DMS79 (cell line): ENCODE results near the gene MUC15.

Experiments
- DNase-seq: peaks from one replicate; lab custom pipeline; 2025; lab: John Stamatoyannopoulos, UW

MUC15 gene

GRCh38 chr11:26575946-26576345 is 3.9 kb upstream of the MUC15 start:
- DNase-seq, result no peak

- no peak for DNase-seq
Observed at GRCh38 chr11:26573896-26574295, 1.8 kb upstream of the MUC15 start.

- DNase-seq, result peak; percentile 72
Observed at GRCh38 chr11:26572770-26573402, 823 bp upstream of the MUC15 start.

- no peak for DNase-seq
Observed at GRCh38 chr11:26569646-26570045, 2.4 kb downstream of the MUC15 start.

- DNase-seq, result no peak
Observed at GRCh38 chr11:26558190-26558589, 13.9 kb downstream of the MUC15 start.

GRCh38 chr11:26557666-26558065 is 14.4 kb downstream of the MUC15 start:
- no peak for DNase-seq

- no peak for DNase-seq
Observed at GRCh38 chr11:26556582-26556981, 15.5 kb downstream of the MUC15 start.

GRCh38 chr11:26554455-26554854 is 17.6 kb downstream of the MUC15 start:
- DNase-seq, result no peak

- peak; percentile 13 for DNase-seq
Observed at GRCh38 chr11:26553182-26553581, 18.9 kb downstream of the MUC15 start.

GRCh38 chr11:26551186-26551801 is 20.8 kb downstream of the MUC15 start:
- DNase-seq, result no peak

- DNase-seq, result no peak
Observed at GRCh38 chr11:26550022-26550421, 22.0 kb downstream of the MUC15 start.

- DNase-seq, result no peak
Observed at GRCh38 chr11:26549176-26549575, 22.9 kb downstream of the MUC15 start.

- no peak for DNase-seq
Observed at GRCh38 chr11:26541870-26542269, 30.2 kb downstream of the MUC15 start.

GRCh38 chr11:26539517-26539916 is 32.5 kb downstream of the MUC15 start:
- DNase-seq, result no peak

GRCh38 chr11:26537341-26537740 is 34.7 kb downstream of the MUC15 start:
- no peak for DNase-seq

GRCh38 chr11:26527685-26528084 is 44.4 kb downstream of the MUC15 start:
- DNase-seq, result no peak

- DNase-seq, result no peak
Observed at GRCh38 chr11:26522912-26523610, 49.0 kb downstream of the MUC15 start.

- DNase-seq, result no peak
Observed at GRCh38 chr11:26519469-26519868, 52.6 kb downstream of the MUC15 start.

GRCh38 chr11:26512196-26512595 is 59.9 kb downstream of the MUC15 start:
- DNase-seq, result no peak

GRCh38 chr11:26510756-26511155 is 61.3 kb downstream of the MUC15 start:
- DNase-seq, result no peak

GRCh38 chr11:26510164-26510563 is 61.9 kb downstream of the MUC15 start:
- DNase-seq, result no peak
